Nephron (organoid): ENCODE data around the gene TMPRSS12.
"Not testable (repeated sequence)": the region's sequence is repeated elsewhere in the genome, so short reads cannot be mapped to it uniquely, and the experiment has no call there.

Source experiments
- H3K27ac Mint-ChIP-seq, 3 experiments: 2 replicates each; pipeline ENCODE4 v1.8.0; 2020; ENCODE audit warnings: mixed read lengths in 3 of 3, mild to moderate bottlenecking in 2 of 3, moderate library complexity in 1 of 3
- H3K27me3 Mint-ChIP-seq: 2 replicates; pipeline ENCODE4 v1.8.0; 2021; ENCODE audit warnings: low read depth, mild to moderate bottlenecking, moderate library complexity, mixed read lengths
- H3K36me3 Mint-ChIP-seq: 2 replicates; pipeline ENCODE4 v1.8.0; 2020; ENCODE audit warnings: low read depth, mixed read lengths
- H3K4me1 Mint-ChIP-seq: 2 replicates; pipeline ENCODE4 v1.8.0; 2020; ENCODE audit warnings: mixed read lengths
- H3K4me3 Mint-ChIP-seq, 3 experiments: 2 replicates each; pipeline ENCODE4 v1.8.0; 2020; ENCODE audit warnings: mild to moderate bottlenecking in 3 of 3, mixed read lengths in 3 of 3, moderate library complexity in 2 of 3
- H3K9me3 Mint-ChIP-seq: 2 replicates; pipeline ENCODE4 v1.8.0; 2020; ENCODE audit warnings: mixed read lengths
- TF ChIP-seq, protein P1 (sequence below), 3 experiments: fragments of 200-600 bp; sonication (generic); IDR thresholded peaks; one replicate each; pipeline ENCODE4 v1.5.0; 2021; ENCODE audit warnings: antibody characterized with exemption in 3 of 3; ENCODE audit not compliant: unreplicated experiment in 3 of 3

The TMPRSS12 gene

DNA sequence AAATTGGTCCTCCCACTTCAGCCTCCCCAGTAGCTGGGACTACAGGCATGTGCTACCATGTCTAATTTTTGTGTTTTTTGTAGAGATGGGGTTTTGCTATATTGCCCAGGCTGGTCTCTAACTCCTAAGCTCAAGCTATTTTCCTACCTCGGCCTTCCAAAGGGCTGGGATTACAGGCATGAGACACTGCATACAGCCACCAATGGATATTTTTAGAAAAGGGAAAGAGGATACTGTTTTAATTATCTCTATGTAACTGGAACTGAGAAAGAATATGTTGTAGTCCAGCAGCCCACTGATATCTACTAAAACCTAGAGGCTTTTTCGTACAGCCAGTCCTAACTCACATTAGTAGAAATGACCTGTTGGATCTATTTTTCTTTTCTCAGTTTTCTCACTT lies 6.2 kb downstream of the TMPRSS12 start:
- Mint-ChIP-seq H3K36me3 (no peaks in the 10 kb centered on the region), H3K27me3 (peaks cover 3% of the 10 kb centered on the region), H3K4me1 (peaks cover 15% of the 10 kb centered on the region), H3K27ac (no peak overlapping the region), H3K4me3 (no peak overlapping the region), H3K9me3 (peaks cover 12% of the 10 kb centered on the region)
- TF ChIP-seq, protein P1, sequence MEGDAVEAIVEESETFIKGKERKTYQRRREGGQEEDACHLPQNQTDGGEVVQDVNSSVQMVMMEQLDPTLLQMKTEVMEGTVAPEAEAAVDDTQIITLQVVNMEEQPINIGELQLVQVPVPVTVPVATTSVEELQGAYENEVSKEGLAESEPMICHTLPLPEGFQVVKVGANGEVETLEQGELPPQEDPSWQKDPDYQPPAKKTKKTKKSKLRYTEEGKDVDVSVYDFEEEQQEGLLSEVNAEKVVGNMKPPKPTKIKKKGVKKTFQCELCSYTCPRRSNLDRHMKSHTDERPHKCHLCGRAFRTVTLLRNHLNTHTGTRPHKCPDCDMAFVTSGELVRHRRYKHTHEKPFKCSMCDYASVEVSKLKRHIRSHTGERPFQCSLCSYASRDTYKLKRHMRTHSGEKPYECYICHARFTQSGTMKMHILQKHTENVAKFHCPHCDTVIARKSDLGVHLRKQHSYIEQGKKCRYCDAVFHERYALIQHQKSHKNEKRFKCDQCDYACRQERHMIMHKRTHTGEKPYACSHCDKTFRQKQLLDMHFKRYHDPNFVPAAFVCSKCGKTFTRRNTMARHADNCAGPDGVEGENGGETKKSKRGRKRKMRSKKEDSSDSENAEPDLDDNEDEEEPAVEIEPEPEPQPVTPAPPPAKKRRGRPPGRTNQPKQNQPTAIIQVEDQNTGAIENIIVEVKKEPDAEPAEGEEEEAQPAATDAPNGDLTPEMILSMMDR (IDR thresholded peaks at IDR 0.05; ENCODE audit: unreplicated experiment in 3 of 3), result no peak

DNA sequence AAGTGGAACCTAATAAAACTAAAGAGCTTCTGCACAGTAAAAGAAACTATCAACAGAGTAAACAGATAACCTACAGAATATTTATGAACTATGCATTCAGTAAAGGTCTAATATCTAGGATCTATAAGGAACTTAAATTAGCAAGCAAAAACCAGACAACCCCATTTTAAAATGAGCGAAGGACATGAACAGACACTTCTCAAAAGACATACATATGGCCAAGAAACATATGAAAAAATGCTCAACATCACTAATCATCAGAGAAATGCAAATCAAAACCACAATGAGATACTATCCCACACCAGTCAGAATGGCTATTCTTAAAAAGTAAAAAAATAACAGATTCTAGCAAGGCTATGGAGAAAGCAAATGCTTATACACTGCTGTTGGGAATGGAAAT lies 12.5 kb downstream of the TMPRSS12 start:
- peaks cover 21% of the 10 kb centered on the region for H3K9me3 Mint-ChIP-seq
- H3K36me3 Mint-ChIP-seq, H3K27ac Mint-ChIP-seq: not testable (repeated sequence)

DNA sequence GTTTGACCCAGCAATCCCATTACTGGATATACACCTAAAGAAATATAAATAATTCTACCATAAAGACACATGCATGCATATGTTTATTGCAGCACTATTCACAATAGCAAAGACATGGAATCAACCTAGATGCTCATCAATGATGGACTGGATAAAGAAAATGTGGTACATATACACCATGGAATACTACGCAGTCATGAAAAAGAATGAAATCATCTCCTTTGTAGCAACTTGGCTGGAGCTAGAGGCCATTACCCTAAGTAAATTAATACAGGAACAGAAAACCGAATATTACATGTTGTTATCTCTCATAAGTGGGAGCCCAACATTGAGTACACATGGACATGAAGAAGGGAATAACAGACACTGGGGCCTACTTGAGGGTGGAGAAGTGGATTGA lies 13.0 kb downstream of the TMPRSS12 start:
- H3K36me3 Mint-ChIP-seq, H3K4me1 Mint-ChIP-seq, H3K4me3 Mint-ChIP-seq, H3K27me3 Mint-ChIP-seq, H3K27ac Mint-ChIP-seq: not testable (repeated sequence)
- peaks cover 21% of the 10 kb centered on the region for H3K9me3 Mint-ChIP-seq

More for the DNA sequence above, 12.5 kb downstream of the TMPRSS12 start:
- not testable (repeated sequence) for H3K4me1 Mint-ChIP-seq, H3K4me3 Mint-ChIP-seq, H3K27me3 Mint-ChIP-seq

DNA sequence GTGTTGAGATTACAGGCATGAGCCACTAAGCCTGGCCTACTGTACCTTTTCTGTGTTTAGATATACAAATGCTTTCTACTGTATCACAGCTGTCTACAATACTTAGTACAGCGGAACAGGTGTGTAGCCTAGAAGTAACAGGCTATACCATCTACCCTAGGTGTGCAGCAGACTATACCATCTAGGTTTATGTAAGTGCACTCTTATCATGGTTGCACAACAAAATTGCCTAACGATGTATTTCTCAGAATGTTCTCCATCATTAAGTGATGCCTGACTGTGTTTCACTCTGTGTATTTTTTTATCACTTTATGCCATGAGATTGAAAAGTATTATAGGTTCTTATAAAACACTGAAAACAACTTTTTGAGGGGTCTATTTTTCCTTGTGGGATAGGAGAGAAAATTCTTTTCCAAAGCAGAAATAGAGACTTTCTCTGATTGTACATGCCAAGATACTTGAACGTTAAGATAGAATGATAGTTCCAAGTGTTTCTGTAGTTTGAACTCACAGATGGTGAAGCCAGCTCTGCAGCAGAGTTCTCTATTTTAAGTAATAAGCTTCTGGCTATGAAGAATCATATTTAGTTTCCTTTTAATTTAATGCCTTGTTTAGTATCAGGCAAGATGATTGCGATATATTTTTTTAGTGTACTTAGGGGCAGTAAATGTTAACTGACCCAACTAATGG lies 17.0 kb downstream of the TMPRSS12 start:
- Mint-ChIP-seq H3K4me1 (peaks cover 6% of the 10 kb centered on the region), H3K36me3 (no peaks in the 10 kb centered on the region), H3K27me3 (no peaks in the 10 kb centered on the region), H3K9me3 (peaks cover 6% of the 10 kb centered on the region), H3K27ac (no peak overlapping the region), H3K4me3 (no peak overlapping the region)
- TF ChIP-seq, protein P1 (IDR thresholded peaks at IDR 0.05; ENCODE audit: unreplicated experiment in 3 of 3), result no peak

DNA sequence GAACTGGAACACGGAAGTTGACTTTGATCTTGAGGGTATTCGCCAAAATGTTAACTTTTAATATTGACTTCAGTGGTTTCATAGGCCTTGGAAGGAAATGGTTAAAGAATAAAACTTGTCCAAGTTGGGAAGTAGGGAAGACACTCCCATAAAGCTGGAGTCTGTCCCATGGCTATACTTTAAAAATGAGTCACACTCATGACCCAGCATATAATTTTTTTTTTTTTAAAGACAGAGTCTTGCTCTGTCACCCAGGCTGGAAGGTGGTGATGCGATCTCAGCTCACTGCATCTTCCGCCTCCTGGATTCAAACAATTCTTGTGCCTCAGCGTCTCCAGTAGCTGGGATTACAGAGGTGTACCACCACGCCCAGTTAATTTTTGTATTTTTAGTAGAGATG lies 19.6 kb downstream of the TMPRSS12 start:
- Mint-ChIP-seq H3K9me3 (peaks cover 19% of the 10 kb centered on the region), H3K4me1 (peaks cover 6% of the 10 kb centered on the region), H3K27me3 (peaks cover 4% of the 10 kb centered on the region), H3K27ac (no peak overlapping the region), H3K36me3 (peaks cover 4% of the 10 kb centered on the region), H3K4me3 (no peak overlapping the region)
- TF ChIP-seq, protein P1 (IDR thresholded peaks at IDR 0.05; ENCODE audit: unreplicated experiment in 3 of 3), result no peak

DNA sequence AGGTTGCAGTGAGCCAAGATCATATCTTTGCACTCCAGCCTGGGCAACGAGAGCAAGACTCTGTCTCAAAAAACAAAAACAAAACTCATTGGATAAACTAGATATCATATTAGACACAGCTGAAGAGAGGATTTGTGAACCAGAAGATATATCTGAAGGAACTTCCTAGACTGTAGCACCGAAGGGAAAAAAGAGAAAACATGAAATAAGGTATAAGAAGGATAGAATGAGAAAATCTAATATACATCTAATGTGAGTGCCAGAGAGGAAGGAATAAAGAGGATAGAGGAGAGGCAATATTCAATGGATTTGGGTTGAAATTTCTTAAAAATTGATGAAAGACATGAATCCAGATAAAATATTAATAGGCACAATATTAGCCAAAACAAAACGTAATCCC lies 22.5 kb downstream of the TMPRSS12 start:
- Mint-ChIP-seq H3K4me1 (no peaks in the 10 kb centered on the region), H3K36me3 (peaks cover 4% of the 10 kb centered on the region), H3K27me3 (peaks cover 4% of the 10 kb centered on the region), H3K27ac (no peak overlapping the region), H3K4me3 (no peak overlapping the region), H3K9me3 (peaks cover 34% of the 10 kb centered on the region)
- TF ChIP-seq, protein P1 (IDR thresholded peaks at IDR 0.05; ENCODE audit: unreplicated experiment in 3 of 3), result no peak

DNA sequence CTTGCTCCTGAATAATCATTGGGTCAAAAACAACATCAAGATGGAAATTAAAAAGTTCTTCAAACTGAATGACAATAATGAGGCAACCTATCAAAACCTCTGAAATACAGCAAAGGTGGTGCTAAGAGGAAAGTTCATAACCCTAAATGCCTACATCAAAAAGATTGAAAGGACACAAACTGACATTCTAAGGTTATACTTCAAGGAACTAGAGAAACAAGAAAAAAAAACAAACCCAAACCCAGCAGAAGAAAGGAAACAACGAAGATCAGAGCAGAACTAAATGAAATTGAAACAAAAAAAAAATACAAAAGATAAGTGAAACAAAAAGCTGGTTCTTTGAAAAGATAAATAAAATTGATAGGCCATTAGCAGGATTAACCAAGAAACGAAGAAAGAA lies 26.2 kb downstream of the TMPRSS12 start:
- not testable (repeated sequence) for H3K27me3 Mint-ChIP-seq, H3K4me1 Mint-ChIP-seq
- H3K9me3 Mint-ChIP-seq, result peaks cover 41% of the 10 kb centered on the region

More for the DNA sequence above, 26.2 kb downstream of the TMPRSS12 start:
- H3K36me3 Mint-ChIP-seq, H3K27ac Mint-ChIP-seq, H3K4me3 Mint-ChIP-seq: not testable (repeated sequence)
